Transverse colon (tissue), 4 donors: ENCODE measurements around the gene CYSLTR1. TPM values are rescaled to one million over a fixed set of nuclear protein-coding genes. Genes with fewer than 3 reads are reported as not detected.
"Not testable (repeated sequence)": the region's sequence is repeated elsewhere in the genome, so short reads cannot be mapped to it uniquely, and the experiment has no call there.

Source experiments
- DNase-seq: peaks from one replicate; pipeline ENCODE4 v3.0.0-alpha.2; 2019
- H3K27ac ChIP-seq, 4 donors: fragments of 200-600 bp; sonication (generic); 2 replicates each; pipeline ENCODE4 v1.5.1; 2016 to 2018; ENCODE audit warnings: inconsistent platforms in 4 of 4
- H3K27me3 ChIP-seq: fragments of 200-600 bp; sonication (generic); 2 replicates; pipeline ENCODE4 v1.5.1; 2017; ENCODE audit warnings: inconsistent platforms
- H3K36me3 ChIP-seq, 4 donors: fragments of 200-600 bp; sonication (generic); 2 replicates each; pipeline ENCODE4 v1.5.1; 2017 to 2019; ENCODE audit warnings: inconsistent platforms in 4 of 4
- H3K4me1 ChIP-seq, 4 donors: fragments of 200-600 bp; sonication (generic); 2 replicates each; pipeline ENCODE4 v1.5.1; 2017 to 2020; ENCODE audit warnings: inconsistent platforms in 4 of 4
- H3K4me3 ChIP-seq, 4 donors: fragments of 200-600 bp; sonication (generic); 1 replicate in 1 of 4; 2 replicates in 3 of 4; pipeline versions ENCODE4 v1.5.1 to v1.6.1; 2017 to 2019; ENCODE audit warnings: inconsistent platforms in 4 of 4
- H3K9me3 ChIP-seq, 2 donors: fragments of 200-600 bp; sonication (generic); 2 replicates each; pipeline ENCODE4 v1.5.1; 2017 to 2019; ENCODE audit warnings: inconsistent platforms in 2 of 2
- EP300 ChIP-seq: sonication (generic); formaldehyde crosslinking; IDR thresholded peaks from one replicate; pipeline ENCODE4 v1.6.1; 2017; ENCODE audit warnings: antibody characterized with exemption, low read depth
- POLR2A ChIP-seq: fragments of 450-650 bp; IDR thresholded peaks from one replicate; pipeline ENCODE4 v1.6.1; 2016; ENCODE audit warnings: antibody characterized with exemption, mild to moderate bottlenecking, moderate library complexity
- POLR2AphosphoS5 ChIP-seq, 3 donors: sonication (generic); formaldehyde crosslinking; IDR thresholded peaks; one replicate each; pipeline ENCODE4 v1.6.1; 2016; ENCODE audit warnings: antibody characterized with exemption in 3 of 3
- in situ Hi-C, 4 donors: fragments of 200-750 bp; cut with MboI; loops; one replicate each; pipeline versions ENCODE4 v1.15.0 to v1.15.1; 2017; ENCODE audit warnings: low sequenced_read_pairs in 3 of 4, low pct_ligation_motif_present in 1 of 4, low pct_unique_long_range_greater_than_20kb in 1 of 4
- intact Hi-C: fragments of 100-400 bp; cut with DNase I; formaldehyde crosslinking; loops from one replicate; pipeline ENCODE4 v1.15.1; 2023; ENCODE audit warnings: low total_unique reads
- total RNA-seq, 4 donors: library from RNA; depleted of rRNA; stranded (reverse); fragments of >200 nt; gene quantifications; one replicate each; pipeline ENCODE4 v1.1.0, GENCODE V29; 2016
- TF ChIP-seq, protein P1 (sequence below), 5 experiments: fragments of 200-600 bp in 3 of 5; fragments of 450-650 bp in 2 of 5; sonication (generic) in 3 of 5; IDR thresholded peaks; 1 replicate in 2 of 5; 2 replicates in 3 of 5; pipeline ENCODE4 v1.5.1; 2016 to 2017; ENCODE audit warnings: antibody characterized with exemption in 5 of 5, inconsistent platforms in 3 of 5, mild to moderate bottlenecking in 2 of 5, moderate library complexity in 1 of 5

CYSLTR1 gene
- total RNA-seq, 4 donors from 2014 or later: 1.2 to 3.3 TPM; not detected in 2

DNA sequence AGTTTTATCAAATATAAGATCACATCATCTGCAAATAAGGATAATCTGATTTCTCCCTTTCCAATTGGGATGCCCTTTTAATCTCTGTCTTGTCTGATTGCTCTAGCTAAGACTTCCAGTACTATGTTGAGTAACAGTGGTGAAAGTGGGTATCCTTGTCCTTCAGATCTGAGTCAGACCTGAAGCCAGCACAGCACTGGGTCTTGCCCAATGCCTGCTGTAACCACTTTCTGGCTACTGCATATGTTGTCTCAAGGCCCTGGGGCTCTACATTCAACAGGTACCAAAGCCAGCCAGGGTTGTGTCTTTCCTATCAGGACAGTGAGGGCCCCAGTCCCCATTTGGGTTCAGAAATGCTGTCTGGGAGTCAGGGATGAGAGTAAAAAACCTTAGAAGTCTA, 90.3 kb downstream of the CYSLTR1 start:
- DNase-seq: no peak
- in situ Hi-C loops (no loop called here), intact Hi-C loops (no loop called here)
- Histone ChIP-seq H3K27ac (no peak overlapping the region), H3K36me3 (no peaks in the 10 kb centered on the region), H3K27me3 (no peaks in the 10 kb centered on the region), H3K4me3 (no peak overlapping the region), H3K9me3 (no peaks in the 10 kb centered on the region), H3K4me1 (no peaks in the 10 kb centered on the region)
- TF ChIP-seq EP300 (no peak), POLR2AphosphoS5 (IDR thresholded peaks at IDR 0.05) (no peak), POLR2A (no peak)
- TF ChIP-seq, protein P1, sequence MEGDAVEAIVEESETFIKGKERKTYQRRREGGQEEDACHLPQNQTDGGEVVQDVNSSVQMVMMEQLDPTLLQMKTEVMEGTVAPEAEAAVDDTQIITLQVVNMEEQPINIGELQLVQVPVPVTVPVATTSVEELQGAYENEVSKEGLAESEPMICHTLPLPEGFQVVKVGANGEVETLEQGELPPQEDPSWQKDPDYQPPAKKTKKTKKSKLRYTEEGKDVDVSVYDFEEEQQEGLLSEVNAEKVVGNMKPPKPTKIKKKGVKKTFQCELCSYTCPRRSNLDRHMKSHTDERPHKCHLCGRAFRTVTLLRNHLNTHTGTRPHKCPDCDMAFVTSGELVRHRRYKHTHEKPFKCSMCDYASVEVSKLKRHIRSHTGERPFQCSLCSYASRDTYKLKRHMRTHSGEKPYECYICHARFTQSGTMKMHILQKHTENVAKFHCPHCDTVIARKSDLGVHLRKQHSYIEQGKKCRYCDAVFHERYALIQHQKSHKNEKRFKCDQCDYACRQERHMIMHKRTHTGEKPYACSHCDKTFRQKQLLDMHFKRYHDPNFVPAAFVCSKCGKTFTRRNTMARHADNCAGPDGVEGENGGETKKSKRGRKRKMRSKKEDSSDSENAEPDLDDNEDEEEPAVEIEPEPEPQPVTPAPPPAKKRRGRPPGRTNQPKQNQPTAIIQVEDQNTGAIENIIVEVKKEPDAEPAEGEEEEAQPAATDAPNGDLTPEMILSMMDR (IDR thresholded peaks at IDR 0.05): no peak

DNA sequence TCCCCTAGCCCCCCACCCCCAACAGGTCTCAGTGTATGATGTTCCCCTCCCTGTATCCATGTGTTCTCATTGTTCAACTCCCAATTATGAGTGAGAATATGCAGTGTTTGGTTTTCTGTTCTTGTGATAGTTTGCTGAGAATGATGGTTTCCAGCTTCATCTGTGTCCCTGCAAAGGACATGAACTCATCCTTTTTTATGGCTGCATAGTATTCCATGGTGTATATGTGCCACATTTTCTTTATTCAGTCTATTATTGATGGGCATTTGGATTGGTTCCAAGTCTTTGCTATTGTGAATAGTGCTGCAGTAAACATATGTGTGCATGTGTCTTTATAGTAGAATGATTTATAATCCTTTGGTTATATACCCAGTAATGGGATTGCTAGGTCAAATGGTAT, 101.4 kb downstream of the CYSLTR1 start:
- intact Hi-C loops, H3K36me3 ChIP-seq, H3K27ac ChIP-seq, H3K9me3 ChIP-seq, DNase-seq, H3K4me3 ChIP-seq, H3K4me1 ChIP-seq, H3K27me3 ChIP-seq, in situ Hi-C loops: not testable (repeated sequence)

Other genes starting within 250 kb of the CYSLTR1 start
- gene PGK1, start 223.4 kb downstream of the CYSLTR1 start, total RNA-seq: 100 to 1,000 TPM in 3 of 4 donors, 10 to 100 TPM in 1; 35.6 to 207 (median 181) TPM
- 10 to 100 TPM in 1 of 4 donors, 1 to 10 TPM in 3; 2.6 to 13.2 (median 6.6) TPM for gene TAF9B, start 188.0 kb downstream of the CYSLTR1 start, total RNA-seq